Endothelial cell of umbilical vein (primary cell): ENCODE data around the gene PNPO. TPM values are rescaled to one million over a fixed set of nuclear protein-coding genes. Genes with fewer than 3 reads are reported as not detected.

Experiments used
- BruUV-seq: library from RNA; stranded (reverse); fragments of 400-500 nt; replicated peaks from 2 replicates; lab custom pipeline; 2021; lab: Mats Ljungman, UMichigan
- CTCF ChIA-PET: fragments of 300-600, 350-600 bp; sonication (Branson Sonifier 250); formaldehyde crosslinking; loops from one replicate; lab custom pipeline; 2021; ENCODE audit warnings: antibody characterized with exemption, inconsistent platforms; lab: Charles Lee
- POLR2A ChIA-PET: fragments of 300-600, 350-600 bp; sonication (Branson Sonifier 250); formaldehyde crosslinking; loops from one replicate; lab custom pipeline; 2021; ENCODE audit warnings: antibody characterized with exemption, inconsistent platforms; lab: Charles Lee
- DNase-seq: peaks from one replicate; pipeline ENCODE4 v3.0.0-alpha.2; 2011; ENCODE audit warnings: low read depth, low spot score
- FAIRE-seq: peaks from 2 replicates; lab custom pipeline; 2011; peaks lifted over from hg19 to GRCh38; lab: Jason Lieb, UNC
- H2AFZ ChIP-seq: 2 replicates; pipeline ENCODE4 v1.6.0; 2012; ENCODE audit warnings: low read depth, low read length, control low read depth, inconsistent platforms
- H3K27ac ChIP-seq: 2 replicates; pipeline ENCODE4 v1.5.1; 2011; ENCODE audit warnings: low read depth, mild to moderate bottlenecking, control low read depth, low read length, moderate library complexity; ENCODE audit not compliant: insufficient read depth
- H3K27me3 ChIP-seq, 2 experiments: 2 replicates each; pipeline versions ENCODE4 v1.6.0 to v1.6.1; 2011; ENCODE audit warnings: low read length in 2 of 2, mixed read lengths in 1 of 2; ENCODE audit not compliant: control insufficient read depth in 2 of 2, insufficient read depth in 2 of 2
- H3K36me3 ChIP-seq, 2 experiments: 2 replicates in 1 of 2; 3 replicates in 1 of 2; pipeline ENCODE4 v1.5.1; 2011; ENCODE audit warnings: low read length in 2 of 2, mild to moderate bottlenecking in 1 of 2, moderate library complexity in 1 of 2; ENCODE audit not compliant: control insufficient read depth in 2 of 2, insufficient read depth in 2 of 2; ENCODE audit errors: extremely low read depth in 1 of 2
- H3K4me1 ChIP-seq: 3 replicates; pipeline ENCODE4 v1.5.1; 2011; ENCODE audit warnings: mild to moderate bottlenecking, low read length; ENCODE audit not compliant: control insufficient read depth, insufficient read depth; ENCODE audit errors: extremely low read depth
- H3K4me2 ChIP-seq: 2 replicates; pipeline ENCODE4 v1.6.1; 2011; ENCODE audit warnings: low read length, control low read depth, mixed read lengths; ENCODE audit not compliant: insufficient read depth
- H3K4me3 ChIP-seq, 3 experiments: fragments of 200-600 bp in 1 of 3; sonication (generic), shearing (Covaris generic) in 1 of 3; replicated peaks in 1 of 3; 2 replicates each; pipeline ENCODE4 v1.5.1; 2011 to 2016; ENCODE audit warnings: control low read depth in 3 of 3, low read length in 3 of 3, mild to moderate bottlenecking in 2 of 3, inconsistent platforms in 1 of 3, low read depth in 1 of 3, moderate library complexity in 1 of 3; ENCODE audit not compliant: insufficient read depth in 1 of 3
- H3K79me2 ChIP-seq: 2 replicates; pipeline ENCODE4 v1.6.0; 2012; ENCODE audit warnings: low read length, inconsistent platforms; ENCODE audit not compliant: control insufficient read depth, insufficient read depth
- H3K9ac ChIP-seq: replicated peaks from 2 replicates; pipeline ENCODE3; 2011; ENCODE audit warnings: low read length, control low read depth; ENCODE audit not compliant: insufficient read depth; ENCODE audit errors: extremely low read depth
- H3K9me1 ChIP-seq: replicated peaks from 3 replicates; pipeline ENCODE4 v1.6.0; 2011; ENCODE audit warnings: mild to moderate bottlenecking, low read length; ENCODE audit not compliant: control insufficient read depth, insufficient read depth; ENCODE audit errors: extremely low read depth
- H3K9me3 ChIP-seq: replicated peaks from 2 replicates; pipeline ENCODE4 v1.5.1; 2012; ENCODE audit warnings: low read length, inconsistent platforms; ENCODE audit not compliant: control insufficient read depth, insufficient read depth
- H4K20me1 ChIP-seq: replicated peaks from 2 replicates; pipeline ENCODE3; 2011; ENCODE audit warnings: mild to moderate bottlenecking, low read length; ENCODE audit not compliant: control insufficient read depth, insufficient read depth; ENCODE audit errors: extremely low read depth
- EZH2 ChIP-seq: IDR thresholded peaks from 2 replicates; pipeline ENCODE4 v1.6.1; 2012; ENCODE audit warnings: borderline replicate concordance, low read depth, mild to moderate bottlenecking, moderate library complexity, low read length, inconsistent platforms; ENCODE audit not compliant: severe bottlenecking
- FOS ChIP-seq: IDR thresholded peaks from 2 replicates; pipeline ENCODE4 v1.6.1; 2011; ENCODE audit warnings: mild to moderate bottlenecking, low read length, moderate library complexity, borderline replicate concordance; ENCODE audit not compliant: insufficient read depth
- GATA2 ChIP-seq: IDR thresholded peaks from 2 replicates; pipeline ENCODE4 v1.7.0; 2011; ENCODE audit warnings: low read depth, mild to moderate bottlenecking, moderate library complexity, mixed read lengths, low read length; ENCODE audit not compliant: insufficient read length, insufficient read depth
- JUN ChIP-seq: IDR thresholded peaks from 2 replicates; pipeline ENCODE4 v1.6.1; 2011; ENCODE audit warnings: borderline replicate concordance, low read depth; ENCODE audit not compliant: insufficient read length, insufficient read depth
- MYC ChIP-seq: IDR thresholded peaks from one replicate; pipeline ENCODE4 v1.6.1; 2011; ENCODE audit warnings: mild to moderate bottlenecking, low read depth, low read length
- POLR2A ChIP-seq: IDR thresholded peaks from 2 replicates; pipeline ENCODE4 v1.6.1; 2012; ENCODE audit warnings: low read depth, mild to moderate bottlenecking, control low read depth, low read length
- POLR2AphosphoS5 ChIP-seq: IDR thresholded peaks from 2 replicates; pipeline ENCODE4 v1.6.1; 2012; ENCODE audit warnings: low read depth, mild to moderate bottlenecking, control low read depth, low read length, moderate library complexity; ENCODE audit not compliant: insufficient read depth
- dilution Hi-C: fragments of 300-500 bp; cut with MboI; formaldehyde crosslinking; loops from one replicate; pipeline ENCODE4 v1.15.0; 2019; ENCODE audit warnings: low sequenced_read_pairs; ENCODE audit not compliant: extremely low pct_ligation_motif_present
- intact Hi-C: fragments of 100-400 bp; cut with micrococcal nuclease; formaldehyde crosslinking; loops from one replicate; pipeline ENCODE4 v1.10.0; 2022
- polyA plus RNA-seq, 4 experiments: library from polyadenylated mRNA; depleted of rRNA in 3 of 4; stranded (reverse) in 3 of 4; unstranded in 1 of 4; fragments of >200 nt; gene quantifications; 2 replicates each; pipeline versions ENCODE4 v1.2.1 to v1.2.3, GENCODE V29; 2011 to 2012; ENCODE audit warnings: missing spikeins in 1 of 4
- total RNA-seq: library from RNA; stranded (reverse); gene quantifications from 2 replicates; pipeline ENCODE4 v1.2.3, GENCODE V29; 2021
- TF ChIP-seq, protein P1 (sequence below): IDR thresholded peaks from 2 replicates; pipeline ENCODE4 v1.6.1; 2011; ENCODE audit not compliant: insufficient read depth, insufficient read length
- TF ChIP-seq, protein P2 (sequence below), 2 donors: IDR thresholded peaks; 1 replicate in 1 of 2; 2 replicates in 1 of 2; pipeline ENCODE4 v1.5.1; 2011; ENCODE audit warnings: low read length in 2 of 2, mild to moderate bottlenecking in 2 of 2, moderate library complexity in 2 of 2, control low read depth in 1 of 2, inconsistent platforms in 1 of 2, low read depth in 1 of 2; ENCODE audit not compliant: insufficient read depth in 1 of 2; ENCODE audit errors: extremely low read depth in 1 of 2

The PNPO gene
- total and polyA plus RNA-seq, 2 donors (not counting 3 experiments of a cell fraction or from before 2014, with no cell fraction given): 19.7 to 22.0 TPM

DNA sequence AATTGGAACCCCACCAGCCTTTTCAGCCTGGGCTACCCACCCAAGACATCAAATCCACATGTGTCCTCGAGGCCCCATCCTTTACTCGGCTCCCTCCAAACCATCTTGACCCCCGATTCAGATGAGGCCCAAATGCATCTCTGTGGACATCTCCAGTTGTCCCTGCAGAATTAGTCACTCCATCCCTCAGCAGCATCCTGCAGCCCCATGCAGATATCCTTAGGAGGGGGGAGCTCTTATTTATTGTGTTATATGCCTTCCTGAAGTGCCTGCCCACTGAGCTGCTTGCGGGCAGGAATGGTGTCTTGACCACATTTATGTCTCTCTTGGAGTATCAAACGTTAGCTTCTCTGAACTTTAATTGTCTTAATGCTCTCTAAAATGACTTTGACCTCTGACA lies 45.1 kb downstream of the PNPO start:
- H3K9ac ChIP-seq: no peak overlapping the region
- peaks cover 0 to 3% of the 10 kb centered on the region in 2 experiments for H3K36me3 ChIP-seq
- H3K27ac ChIP-seq: no peak overlapping the region
- no peak overlapping the region for H3K4me3 ChIP-seq
- no peaks in the 10 kb centered on the region for H3K27me3 ChIP-seq
- peaks cover 6% of the 10 kb centered on the region for H3K4me1 ChIP-seq
- no peak overlapping the region for H2AFZ ChIP-seq
- intact Hi-C loops (no loop called here), dilution Hi-C loops (no loop called here)
- TF ChIP-seq MYC (no peak), JUN (no peak), POLR2AphosphoS5 (no peak), GATA2 (no peak), POLR2A (no peak), EZH2 (no peak), FOS (no peak)
- TF ChIP-seq, protein P1, sequence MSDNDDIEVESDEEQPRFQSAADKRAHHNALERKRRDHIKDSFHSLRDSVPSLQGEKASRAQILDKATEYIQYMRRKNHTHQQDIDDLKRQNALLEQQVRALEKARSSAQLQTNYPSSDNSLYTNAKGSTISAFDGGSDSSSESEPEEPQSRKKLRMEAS: no peak
- TF ChIP-seq, protein P2, sequence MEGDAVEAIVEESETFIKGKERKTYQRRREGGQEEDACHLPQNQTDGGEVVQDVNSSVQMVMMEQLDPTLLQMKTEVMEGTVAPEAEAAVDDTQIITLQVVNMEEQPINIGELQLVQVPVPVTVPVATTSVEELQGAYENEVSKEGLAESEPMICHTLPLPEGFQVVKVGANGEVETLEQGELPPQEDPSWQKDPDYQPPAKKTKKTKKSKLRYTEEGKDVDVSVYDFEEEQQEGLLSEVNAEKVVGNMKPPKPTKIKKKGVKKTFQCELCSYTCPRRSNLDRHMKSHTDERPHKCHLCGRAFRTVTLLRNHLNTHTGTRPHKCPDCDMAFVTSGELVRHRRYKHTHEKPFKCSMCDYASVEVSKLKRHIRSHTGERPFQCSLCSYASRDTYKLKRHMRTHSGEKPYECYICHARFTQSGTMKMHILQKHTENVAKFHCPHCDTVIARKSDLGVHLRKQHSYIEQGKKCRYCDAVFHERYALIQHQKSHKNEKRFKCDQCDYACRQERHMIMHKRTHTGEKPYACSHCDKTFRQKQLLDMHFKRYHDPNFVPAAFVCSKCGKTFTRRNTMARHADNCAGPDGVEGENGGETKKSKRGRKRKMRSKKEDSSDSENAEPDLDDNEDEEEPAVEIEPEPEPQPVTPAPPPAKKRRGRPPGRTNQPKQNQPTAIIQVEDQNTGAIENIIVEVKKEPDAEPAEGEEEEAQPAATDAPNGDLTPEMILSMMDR (IDR thresholded peaks at IDR 0.05; ENCODE audit: extremely low read depth in 1 of 2, insufficient read depth in 1 of 2, low read depth in 1 of 2, low read length in 2 of 2): no peak
- H3K79me2 ChIP-seq: no peaks in the 10 kb centered on the region
- DNase-seq (no peak), FAIRE-seq (no peak)
- H3K9me1 ChIP-seq: no peaks in the 10 kb centered on the region
- no peaks in the 10 kb centered on the region for H4K20me1 ChIP-seq
- BruUV-seq: no TSS peak
- no peak overlapping the region for H3K4me2 ChIP-seq
- H3K9me3 ChIP-seq: no peaks in the 10 kb centered on the region
- CTCF ChIA-PET: interaction anchor here (0.6 to 1.9 kb wide), 6 partner anchors 8 to 40 kb away, joined by 3 to 10 read pairs (median 7); partner anchors contain the start of gene CDK5RAP3
- POLR2A ChIA-PET: no interaction called here
